ENCODE measurements around the gene CMTM1.

- TF ChIP-seq POLR2A (IDR thresholded peaks at IDR 0.05), result no peak
- TF ChIP-seq CTCF (IDR thresholded peaks at IDR 0.05), result peak in 2 of 3 donors; percentile 11 to 27
Measured at GRCh38 chr16:66551348-66551759, 14.9 kb upstream of the CMTM1 start.
